Fibroblast of skin of left quadriceps (primary cell): ENCODE data around the gene SPEG.

Experiments
- DNase-seq, 2 experiments: peaks; one replicate each; pipeline ENCODE4 v3.0.0-alpha.2; 2013; ENCODE audit warnings: low read depth in 2 of 2

Gene SPEG

DNA sequence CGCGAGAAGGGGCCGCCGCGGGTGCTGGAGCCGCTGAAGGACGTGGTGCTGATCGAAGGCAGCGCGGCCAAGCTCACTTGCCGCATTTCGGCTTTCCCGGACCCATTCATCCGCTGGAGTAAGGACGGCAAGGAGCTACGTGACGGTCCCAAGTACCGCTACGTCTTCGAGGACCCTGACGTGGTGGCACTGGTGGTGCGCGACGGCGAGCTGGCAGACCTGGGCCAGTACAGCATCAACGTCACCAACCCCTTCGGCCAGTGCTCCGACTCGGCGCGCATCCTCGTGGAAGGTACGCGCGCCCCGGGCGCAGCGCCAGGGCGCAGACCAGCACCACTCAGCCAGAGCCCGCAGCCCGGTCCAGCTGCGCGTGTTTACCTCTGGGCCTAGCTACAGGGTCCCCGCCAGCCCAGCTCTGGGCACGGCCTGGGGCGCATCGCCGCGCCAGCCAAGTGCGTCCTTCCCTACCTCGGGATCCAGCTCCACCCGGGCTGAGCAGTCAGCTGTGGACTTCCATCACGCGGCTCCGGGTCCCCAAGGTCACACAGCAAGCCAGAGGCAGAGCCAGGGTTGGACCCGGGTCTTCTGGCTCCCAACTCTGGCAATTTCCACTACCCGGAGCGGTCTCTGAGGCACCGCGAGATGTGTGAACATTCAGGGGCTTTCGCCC, 62.3 kb downstream of the SPEG start:
- DNase-seq, result no peak

DNA sequence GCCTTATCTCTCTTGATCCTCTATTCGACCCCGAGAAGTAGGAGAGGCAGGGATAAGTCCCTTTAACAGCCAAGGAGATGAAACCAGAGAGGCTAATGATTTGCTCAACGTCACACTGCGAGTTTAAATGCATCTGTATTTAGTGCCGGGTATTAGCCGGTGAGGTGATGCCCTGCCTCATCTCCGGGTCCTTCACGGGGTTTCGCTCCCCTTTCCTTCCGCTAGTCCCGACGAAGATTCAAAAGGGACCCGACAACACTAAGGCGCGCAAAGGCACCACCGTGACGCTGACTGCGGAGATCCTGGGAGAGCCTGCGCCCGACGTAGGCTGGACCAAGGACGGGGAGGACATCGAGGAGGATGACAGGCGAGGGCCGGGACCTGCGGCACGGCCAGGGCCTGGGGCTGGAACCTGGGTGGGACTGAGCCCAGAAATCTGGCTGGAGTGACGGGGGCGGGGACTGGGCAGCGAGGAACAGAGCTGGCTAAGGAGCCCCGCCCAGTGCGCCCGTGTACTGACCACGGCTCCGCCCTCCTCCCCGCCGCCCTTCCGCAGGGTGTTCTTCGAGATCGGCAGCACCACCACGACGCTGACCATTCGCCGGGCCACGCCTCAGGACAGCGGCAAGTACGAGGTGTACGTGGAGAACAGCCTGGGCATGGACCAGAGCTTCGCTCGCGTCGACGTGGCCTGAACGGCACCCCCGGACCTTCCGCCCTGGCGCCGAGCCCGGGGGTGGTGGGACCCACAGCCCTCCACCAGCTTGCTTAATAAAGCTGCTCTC, 63.0 kb downstream of the SPEG start:
- no peak for DNase-seq

DNA sequence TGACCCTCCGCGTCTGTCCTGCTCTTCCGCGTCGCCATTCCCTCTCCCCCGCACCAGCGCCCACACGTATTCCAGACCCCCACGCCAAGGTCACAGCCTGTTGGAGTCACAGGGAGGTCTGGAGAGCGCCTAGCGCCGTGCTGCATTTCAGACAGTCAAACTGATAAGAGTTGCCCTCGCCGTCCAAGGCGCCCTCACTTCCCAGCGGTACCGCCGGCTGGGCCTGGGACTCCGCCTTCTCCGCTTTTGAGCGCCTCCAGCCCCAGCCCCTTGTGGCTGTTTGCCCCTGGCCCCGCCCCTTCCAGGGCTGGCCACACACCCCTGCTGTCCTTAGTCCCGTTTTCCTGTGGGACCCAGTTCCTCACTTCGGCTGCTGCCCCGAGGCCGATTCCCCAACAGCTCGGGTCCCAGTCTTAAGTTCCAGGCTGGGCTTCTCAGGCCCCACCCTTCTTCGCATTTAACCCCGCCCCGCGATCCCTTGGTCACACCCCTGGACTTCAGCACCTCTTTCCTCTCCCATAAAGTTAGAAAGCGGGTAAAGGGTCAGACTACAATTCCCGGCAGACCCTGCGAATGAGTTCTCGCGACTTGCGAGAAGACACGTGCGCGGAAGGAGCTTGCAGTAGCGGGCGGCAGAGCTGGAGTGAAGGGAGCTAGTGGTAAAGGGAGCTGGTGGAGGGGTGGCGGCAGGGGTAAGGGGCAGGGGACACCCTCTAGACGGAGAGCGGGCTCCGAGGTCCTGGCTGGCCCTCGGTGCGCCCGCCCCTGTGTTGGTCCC, 63.8 kb downstream of the SPEG start, which contains the start of gene GMPPA:
TSS of gene GMPPA (plus strand) at position 612 of the 778 bp plus-strand sequence. CDS start 1,085 bp downstream, outside the sequence.
- DNase-seq, result peak; percentile 98

DNA sequence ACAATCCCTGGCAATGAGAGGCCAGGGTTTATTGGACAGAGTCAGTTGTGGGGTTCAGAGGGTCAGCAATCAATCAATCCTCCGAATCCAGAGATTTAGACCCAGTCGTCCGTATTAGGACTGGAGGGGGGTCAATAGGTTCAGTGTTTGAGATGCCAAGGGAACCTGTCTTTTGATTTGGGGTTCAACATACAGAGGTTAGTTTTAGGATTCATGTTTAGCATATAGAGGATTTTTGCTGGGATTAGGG, 64.3 kb downstream of the SPEG start:
- no peak for DNase-seq

DNA sequence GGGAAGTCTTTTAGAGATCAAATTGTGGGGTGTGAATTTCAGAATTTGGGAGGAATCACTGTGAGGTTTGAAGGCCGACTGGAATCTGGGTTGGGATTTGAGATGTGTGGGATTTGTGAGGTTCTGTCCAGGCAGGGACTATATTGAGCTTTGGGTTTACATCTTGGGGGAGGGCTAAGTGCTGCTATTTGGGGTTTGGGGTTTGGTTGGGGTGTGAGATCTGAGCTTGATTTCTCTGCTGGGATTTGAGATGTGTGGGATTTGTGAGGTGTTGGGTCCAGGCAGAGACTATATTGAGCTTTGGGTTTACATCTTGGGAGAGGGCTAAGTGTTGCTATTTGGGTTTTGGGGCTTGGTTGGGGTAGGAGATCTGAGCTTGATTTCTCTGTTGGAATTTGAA, 64.9 kb downstream of the SPEG start:
- DNase-seq, result no peak

DNA sequence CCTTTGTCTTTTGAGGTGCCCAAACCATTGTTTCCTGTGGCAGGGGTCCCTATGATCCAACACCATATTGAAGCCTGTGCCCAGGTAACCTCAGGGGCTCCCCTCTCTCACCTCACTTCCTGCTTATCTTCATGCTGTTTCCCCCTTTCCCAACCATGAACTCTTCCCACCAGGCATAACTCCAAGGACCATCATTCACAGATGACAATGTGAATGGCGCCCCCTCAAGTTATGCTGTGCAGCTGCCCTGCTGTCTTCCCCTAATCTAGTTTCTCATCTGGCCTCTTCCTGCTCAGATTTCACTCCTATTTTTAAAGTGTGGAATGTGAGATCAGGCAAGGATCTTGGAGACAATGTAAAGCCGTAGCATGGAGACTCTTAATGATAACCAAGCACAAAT, 65.5 kb downstream of the SPEG start:
- DNase-seq, result peak; percentile 34 to 38

DNA sequence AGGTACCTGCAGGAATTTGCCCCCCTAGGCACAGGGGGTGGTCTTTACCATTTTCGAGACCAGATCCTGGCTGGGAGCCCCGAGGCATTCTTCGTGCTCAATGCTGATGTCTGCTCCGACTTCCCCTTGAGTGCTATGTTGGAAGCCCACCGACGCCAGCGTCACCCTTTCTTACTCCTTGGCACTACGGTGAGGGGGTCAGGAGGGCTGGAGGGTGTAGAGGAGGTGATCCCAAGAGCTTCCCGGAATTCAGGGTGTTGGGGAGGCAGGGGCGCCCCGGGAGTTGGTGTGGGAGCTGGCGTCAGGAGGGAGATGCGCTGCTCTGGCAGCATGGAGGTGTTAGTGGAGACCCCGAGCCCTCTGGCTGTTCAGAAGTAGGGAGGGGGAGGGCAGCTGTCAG, 67.2 kb downstream of the SPEG start:
- DNase-seq, result no peak

DNA sequence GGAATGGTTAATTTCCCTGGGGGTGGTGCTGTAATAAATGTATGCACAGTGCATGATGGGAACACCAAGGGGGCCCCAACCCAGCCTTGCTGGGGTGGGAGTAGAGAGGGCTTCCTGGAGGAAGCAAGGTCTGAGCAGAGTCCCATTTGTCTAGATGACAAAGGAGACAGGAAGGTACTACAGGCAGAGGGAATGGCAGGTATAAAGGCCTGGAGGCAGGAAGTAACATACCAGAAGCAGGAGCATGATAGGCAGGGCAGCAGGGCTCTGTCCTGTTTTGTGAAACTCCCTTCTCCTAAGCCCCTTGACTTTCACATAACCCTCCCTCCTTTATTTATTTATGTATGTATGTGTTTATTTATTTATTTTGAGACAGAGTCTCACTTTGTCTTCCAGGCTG, 68.0 kb downstream of the SPEG start:
- no peak for DNase-seq

DNA sequence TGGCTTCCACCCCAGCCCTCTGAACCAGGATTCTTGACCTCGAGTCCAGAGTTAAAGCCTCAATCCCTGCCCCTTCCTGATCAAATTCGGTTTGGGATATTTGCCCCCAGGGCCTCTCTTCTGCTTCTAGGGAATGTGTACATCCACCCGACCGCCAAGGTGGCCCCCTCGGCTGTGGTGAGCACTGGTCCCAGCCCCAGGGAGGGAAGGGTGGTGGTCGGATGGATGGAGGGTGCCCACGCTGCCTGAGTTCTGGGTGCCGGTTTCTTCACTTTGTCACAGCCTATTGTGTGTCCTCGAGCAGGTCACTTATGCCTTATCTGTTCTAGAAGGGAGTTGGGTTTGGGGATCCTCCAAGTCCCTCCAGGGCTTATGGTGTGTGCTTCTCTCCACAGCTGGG, 70.9 kb downstream of the SPEG start:
- DNase-seq, result no peak

DNA sequence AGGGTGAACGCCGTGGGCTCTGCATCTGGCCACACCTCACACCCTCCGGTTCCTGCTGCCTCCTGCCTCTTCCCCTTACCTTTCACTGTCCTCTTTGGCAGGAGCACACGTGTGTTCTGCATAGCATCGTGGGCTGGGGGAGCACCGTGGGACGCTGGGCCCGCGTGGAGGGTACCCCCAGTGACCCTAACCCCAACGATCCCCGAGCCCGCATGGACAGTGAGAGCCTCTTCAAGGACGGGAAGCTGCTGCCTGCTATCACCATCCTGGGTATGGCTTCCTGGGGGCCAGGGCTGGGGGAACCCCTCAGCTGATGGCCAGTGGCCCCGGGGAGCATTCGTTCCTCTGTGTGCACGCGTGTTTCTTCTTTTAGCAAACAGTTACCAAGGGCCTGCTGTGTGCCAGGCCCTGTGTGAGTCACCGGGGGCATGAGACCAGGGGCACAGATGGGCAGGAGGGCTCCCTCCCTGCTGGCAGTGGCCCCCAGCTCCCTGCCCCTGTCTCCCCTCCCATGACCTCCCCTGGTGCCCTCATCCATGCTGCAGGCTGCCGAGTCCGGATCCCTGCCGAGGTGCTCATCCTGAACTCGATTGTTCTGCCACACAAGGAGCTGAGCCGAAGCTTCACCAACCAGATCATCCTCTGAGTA, 71.6 kb downstream of the SPEG start:
- DNase-seq, result no peak

DNA sequence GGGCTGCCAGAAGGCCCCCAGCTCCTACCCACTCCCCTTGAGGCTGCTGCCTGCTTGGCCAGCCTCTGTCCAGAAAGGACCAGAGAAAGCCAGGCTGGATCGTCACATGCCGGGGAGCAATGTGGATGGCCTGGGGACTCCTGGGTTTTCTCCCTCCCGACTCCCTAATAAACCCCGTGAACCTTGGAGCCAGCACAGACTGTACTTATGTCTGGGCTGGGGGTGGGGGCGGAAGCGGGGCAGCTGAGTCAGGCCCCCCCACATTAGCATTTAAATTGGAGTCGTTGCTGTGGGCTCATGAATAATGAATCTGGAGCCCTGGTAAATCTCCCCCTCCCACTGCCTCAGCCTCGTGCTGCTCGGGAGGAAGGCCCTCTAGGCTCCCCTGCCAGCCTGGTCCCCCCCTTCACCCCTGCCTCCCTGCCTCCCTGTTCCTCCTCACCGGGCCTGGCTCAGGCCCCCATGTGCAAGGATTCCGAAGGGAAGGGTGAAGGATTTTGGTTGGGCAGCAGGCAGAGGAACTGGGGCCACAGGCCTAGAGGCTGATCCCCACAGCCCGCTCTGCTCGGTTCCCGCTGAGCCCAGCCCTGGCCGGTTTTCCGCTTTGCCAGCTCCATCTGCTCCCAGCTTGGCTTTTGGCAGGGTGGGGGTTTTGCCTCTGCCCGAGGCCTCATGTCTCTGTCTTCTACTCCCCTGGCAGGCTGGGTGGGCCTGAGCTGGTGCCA, 72.3 kb downstream of the SPEG start:
- DNase-seq, result no peak

DNA sequence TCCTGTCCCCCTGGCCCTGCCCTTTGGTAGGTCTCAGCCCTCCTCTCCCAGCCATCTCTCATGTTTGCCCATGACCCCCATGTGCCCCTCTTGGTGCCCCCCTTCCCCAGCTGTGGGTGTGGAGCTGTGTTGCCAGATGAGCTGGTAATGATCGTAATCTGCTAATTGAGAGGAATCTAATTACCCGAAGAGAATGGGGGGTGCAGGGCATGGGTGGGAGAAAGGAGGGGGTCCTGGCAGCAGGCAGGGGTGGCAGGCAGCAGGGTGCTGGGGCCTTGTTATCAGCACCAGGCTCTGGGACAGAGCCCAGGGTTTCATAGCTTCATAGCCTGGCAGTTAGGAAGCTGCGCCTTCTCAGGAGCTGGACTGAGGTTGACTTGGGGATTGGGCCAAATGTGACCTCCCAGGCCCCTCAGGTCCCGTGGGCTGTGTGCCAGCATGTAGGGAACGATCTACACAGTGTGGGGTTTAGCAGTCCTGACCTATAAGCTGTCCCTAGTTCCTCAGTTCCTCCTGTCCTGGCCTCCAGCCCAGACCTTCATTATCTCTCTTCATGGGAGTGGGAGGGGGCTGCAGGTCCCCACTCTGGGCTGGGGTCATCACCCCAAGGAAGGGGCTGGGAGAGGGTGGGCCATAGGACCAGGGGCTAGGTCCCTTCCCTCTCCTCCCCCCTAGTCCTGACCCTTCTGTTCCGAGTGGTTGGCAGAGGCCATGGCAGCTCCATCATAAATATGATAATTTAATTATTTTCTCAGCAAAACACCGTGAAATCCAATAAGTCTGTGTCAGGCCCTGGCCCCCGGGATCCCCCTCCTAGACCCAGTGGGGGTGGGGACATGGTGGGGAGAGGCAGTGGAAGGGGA, 73.2 kb downstream of the SPEG start:
- no peak for DNase-seq

DNA sequence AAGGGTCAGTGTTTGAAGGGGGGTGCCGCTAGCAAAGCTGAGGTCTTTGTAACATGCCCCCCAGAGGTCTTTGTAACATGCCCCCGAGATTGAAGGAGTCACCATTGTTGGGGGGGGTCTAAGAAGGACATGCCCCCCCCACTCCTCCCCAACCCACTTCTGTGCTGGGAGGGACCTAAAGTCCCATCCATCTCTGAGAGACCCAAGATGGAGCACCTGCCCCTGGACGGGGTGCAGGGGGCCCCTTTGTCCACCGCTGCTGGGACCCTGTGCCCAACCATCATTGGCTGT, 73.7 kb downstream of the SPEG start:
- no peak for DNase-seq

DNA sequence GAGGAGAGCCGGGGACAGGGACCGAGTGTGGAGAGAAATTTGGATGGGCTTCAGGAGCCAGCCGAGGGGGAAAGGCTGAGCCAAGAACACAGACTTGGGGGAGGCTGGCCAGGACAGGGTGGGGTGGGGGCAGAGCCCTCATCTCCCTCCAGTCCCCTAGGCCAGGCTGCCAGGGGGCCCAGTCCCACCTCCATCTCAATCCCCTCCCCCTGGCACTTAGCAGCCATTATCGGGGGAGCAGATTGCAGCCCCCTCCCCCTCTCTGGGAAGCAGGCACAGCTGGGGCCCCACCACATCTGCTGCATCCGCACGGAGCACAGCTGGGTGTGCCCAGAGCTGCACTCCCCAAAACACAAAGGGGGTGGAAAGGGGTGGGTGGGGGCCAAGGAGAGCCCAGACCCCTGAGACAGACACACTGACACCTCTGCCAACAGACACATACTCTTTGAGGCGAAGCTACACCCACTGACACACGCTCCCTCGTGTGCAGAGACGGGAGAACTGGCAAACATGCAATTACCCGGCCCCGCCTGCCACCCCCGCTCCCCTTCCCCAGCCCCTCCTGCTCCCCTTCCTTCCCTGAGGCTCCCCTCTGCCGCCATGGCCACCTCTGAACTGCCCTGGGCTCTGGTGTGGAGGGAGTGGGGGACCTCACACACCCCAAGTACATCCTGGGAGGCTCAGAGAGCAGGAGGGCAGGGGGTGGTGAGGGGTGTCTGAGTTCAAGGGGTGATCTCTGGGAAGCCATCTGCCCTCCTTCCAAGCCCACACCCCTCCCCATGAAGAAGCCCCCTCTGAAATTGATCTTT, 74.5 kb downstream of the SPEG start:
- no peak for DNase-seq

DNA sequence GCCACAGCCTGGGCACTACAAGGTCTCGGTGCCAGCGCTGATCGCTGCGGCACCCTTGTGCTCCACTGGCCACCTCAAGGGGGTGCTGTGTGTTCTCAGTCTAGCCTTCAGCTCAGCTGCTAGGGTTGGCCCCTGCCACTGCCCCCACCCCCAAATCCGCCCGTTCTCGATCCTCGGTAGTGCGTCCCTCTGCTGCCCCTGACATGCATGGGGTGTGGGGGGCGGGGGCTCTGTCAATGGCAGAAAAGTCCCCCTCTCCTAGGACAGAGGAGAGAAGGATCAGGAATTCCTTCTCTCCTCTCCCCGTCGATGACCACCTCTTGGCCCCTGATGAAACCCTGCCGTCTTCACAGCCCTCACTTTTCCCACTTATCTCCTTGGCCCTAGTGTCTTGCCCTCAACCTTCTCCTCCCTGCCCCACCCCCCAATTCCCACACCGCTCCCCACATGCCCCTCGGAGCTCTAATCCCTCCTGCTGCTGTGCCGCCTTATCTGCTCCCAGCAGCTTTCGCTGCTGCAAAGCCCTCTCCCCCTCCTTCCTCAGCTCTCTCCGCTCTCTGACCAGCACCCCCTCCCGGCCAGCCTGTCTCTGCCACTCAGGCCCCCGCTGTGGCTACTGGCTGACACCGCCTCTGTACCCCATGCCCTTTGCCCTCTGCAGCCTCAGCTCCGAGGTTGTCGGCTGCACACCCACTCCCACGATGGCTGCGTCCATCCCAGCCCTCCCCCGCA, 75.3 kb downstream of the SPEG start:
- DNase-seq, result no peak

DNA sequence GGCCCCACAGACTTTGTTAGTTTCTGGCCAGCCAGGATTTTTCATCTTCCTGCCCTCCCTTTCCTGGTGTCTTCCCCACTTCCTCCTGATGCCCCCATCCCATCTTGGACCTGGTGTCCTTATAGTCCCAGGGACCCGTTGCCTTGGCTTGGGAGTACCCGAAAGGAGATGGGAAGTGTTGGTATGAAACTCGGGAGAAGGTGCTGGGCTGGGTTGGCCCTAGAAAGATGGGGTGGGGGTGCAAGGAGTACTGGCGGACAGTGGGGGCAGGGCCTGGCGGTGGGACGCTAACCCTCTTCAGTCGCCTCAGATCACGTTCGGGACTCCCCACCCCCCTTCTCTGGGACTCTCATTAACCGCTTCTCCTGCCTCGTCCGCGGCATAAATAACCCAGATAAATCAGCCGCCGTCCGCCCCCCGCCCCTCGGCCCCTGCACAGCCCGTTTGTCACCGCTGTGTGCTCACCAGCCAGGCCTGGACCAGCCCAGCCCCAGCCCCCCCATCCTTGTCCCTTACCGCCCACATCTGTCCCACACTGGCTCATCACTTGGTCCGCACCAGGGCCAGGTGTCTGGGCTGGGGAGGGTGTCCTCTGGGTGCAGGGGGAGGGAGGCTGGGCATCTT, 76.0 kb downstream of the SPEG start:
- DNase-seq, result no peak

DNA sequence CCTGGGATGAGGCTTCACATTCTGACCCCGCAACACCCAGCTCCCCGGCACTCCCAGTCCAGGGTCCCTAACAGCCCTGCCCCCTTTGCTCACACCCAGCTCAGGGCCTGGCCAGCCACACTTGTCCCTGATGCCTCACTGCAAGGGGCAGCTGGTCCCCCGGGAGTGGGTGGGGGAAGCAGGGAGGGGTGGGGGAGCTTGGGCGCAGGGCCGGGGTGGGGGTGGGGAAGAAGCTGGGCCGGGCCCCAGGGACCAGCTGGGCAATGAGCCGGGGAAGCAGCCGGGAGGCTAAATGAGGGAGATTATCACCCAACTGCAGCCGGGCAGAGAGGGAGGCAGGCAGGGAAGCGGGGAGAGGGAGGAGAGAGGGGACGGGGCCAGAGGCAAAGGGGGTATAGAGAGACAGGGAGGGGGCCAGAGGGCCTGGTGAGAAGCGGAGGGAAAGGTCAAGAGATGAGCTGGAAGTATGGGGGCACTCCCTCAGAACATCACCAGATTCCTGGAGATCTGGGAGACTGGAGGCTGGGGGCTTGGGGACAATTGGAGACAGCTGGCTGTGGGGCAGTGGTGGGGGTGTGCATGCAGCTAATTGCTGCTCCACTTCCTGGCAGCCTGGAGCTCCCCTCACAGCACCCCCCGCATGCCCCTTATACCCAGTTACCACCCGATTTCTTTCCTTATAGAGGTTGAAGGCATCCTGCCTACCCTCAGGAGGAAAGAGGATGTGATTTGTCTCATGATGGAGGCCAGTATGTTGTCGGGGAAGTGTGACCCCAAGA, 77.1 kb downstream of the SPEG start:
- DNase-seq, result no peak

DNA sequence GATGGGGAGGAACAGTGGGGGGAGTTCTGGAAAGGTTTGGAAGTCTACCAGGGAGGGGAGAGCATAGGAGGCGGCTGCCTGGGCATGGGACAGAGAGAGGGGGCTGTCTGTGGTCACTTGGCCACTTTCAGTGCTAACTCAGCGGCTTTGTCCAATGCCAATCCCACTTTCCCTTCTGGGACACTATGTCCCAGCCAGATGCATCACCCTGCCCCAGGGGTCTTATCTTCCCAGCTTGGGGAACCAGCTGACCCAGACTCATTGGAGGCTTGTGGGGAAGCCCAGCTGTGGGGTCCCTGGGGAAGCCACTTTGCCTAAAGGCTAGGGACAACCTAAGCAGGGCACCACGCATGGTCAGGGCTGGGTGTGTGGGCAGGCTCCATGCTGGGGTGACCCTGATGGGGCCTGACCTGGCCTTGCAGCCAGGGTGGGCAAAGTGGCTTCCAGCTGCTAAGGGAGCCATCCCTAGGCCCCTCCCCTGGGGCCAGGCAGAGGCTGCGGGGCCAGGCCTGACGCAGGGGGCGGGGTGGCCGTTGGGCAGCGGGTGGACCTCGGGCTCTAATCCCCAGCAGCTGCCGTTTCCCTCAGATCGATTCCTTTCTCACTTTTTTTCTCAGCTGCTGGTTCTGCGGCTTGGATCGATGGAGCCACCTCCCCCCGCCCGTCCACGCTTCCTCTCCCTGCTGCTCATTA, 78.0 kb downstream of the SPEG start:
- DNase-seq, result no peak
